HCT116 (cell line): ENCODE results near the gene UPK1B. TPM values are rescaled to one million over a fixed set of nuclear protein-coding genes. Genes with fewer than 3 reads are reported as not detected.

Source experiments
- ATAC-seq: fragments of 200-7000 bp; cut with Tn5 transposase; 2 replicates; pipeline ENCODE4 v1.9.1; 2020; ENCODE audit warnings: mild to moderate bottlenecking, moderate library complexity
- BruUV-seq: library from RNA; stranded (reverse); fragments of 400-500 nt; replicated peaks from 2 replicates; lab custom pipeline; 2021; lab: Mats Ljungman, UMichigan
- CTCF ChIA-PET: fragments of 300-600 bp; sonication (Branson Sonifier 250); formaldehyde crosslinking; loops from one replicate; lab custom pipeline; 2021; ENCODE audit warnings: antibody characterized with exemption; lab: Charles Lee
- POLR2A ChIA-PET: fragments of 300-600, 350-600 bp; sonication (Branson Sonifier 250); formaldehyde crosslinking; loops from one replicate; lab custom pipeline; 2021; ENCODE audit warnings: antibody characterized with exemption; lab: Charles Lee
- RAD21 ChIA-PET, 2 experiments: fragments of 300-600 bp; sonication (Branson Sonifier 250); formaldehyde crosslinking; loops; one replicate each; lab custom pipeline; 2023; ENCODE audit warnings: low total read pairs in 2 of 2; ENCODE audit not compliant: uncharacterized antibody in 2 of 2, unreplicated experiment in 2 of 2, low non-redundant PET in 1 of 2; lab: Charles Lee
- DNase-seq: peaks from one replicate; pipeline ENCODE4 v3.0.0-alpha.2; 2010; ENCODE audit warnings: low read depth, low spot score
- H2AFZ ChIP-seq: fragments of 200-600 bp; shearing (Covaris generic), sonication (generic); 2 replicates; pipeline ENCODE4 v1.6.1; 2017; ENCODE audit warnings: low read depth, mixed run types, mixed read lengths, antibody characterized with exemption, low read length; ENCODE audit not compliant: poor library complexity, severe bottlenecking
- H3K27ac ChIP-seq: 2 replicates; pipeline ENCODE4 v1.5.1; 2012; ENCODE audit warnings: low read depth, low read length
- H3K27me3 ChIP-seq: fragments of 200-600 bp; sonication (generic); 2 replicates; pipeline ENCODE4 v1.6.1; 2016; ENCODE audit warnings: mixed run types, low read length, mixed read lengths; ENCODE audit not compliant: insufficient read depth
- H3K36me3 ChIP-seq, 2 experiments: fragments of 200-500 bp in 1 of 2; fragments of 200-600 bp in 1 of 2; sonication (Bioruptor generic) in 1 of 2; sonication (generic) in 1 of 2; 2 replicates each; pipeline versions ENCODE4 v1.5.1 to v1.6.1; 2014 to 2016; ENCODE audit warnings: low read length in 2 of 2, inconsistent platforms in 1 of 2, mixed read lengths in 1 of 2, mixed run types in 1 of 2; ENCODE audit not compliant: insufficient read depth in 2 of 2, control insufficient read depth in 1 of 2
- H3K4me1 ChIP-seq, 2 experiments: fragments of 200-600 bp in 1 of 2; sonication (generic) in 1 of 2; 2 replicates each; pipeline versions ENCODE4 v1.5.1 to v1.6.1; 2012 to 2017; ENCODE audit warnings: low read length in 2 of 2, inconsistent platforms in 1 of 2, mild to moderate bottlenecking in 1 of 2, mixed read lengths in 1 of 2, mixed run types in 1 of 2, moderate library complexity in 1 of 2; ENCODE audit not compliant: insufficient read depth in 2 of 2, control insufficient read depth in 1 of 2
- H3K4me2 ChIP-seq: fragments of 200-600 bp; sonication (generic); 2 replicates; pipeline ENCODE4 v1.6.1; 2017; ENCODE audit warnings: mixed run types, low read length, mixed read lengths
- H3K4me3 ChIP-seq, 2 experiments: fragments of 200-600 bp in 1 of 2; sonication (generic) in 1 of 2; replicated peaks in 1 of 2; 2 replicates each; pipeline ENCODE4 v1.5.1; 2011 to 2016; ENCODE audit warnings: low read length in 2 of 2, control low read depth in 1 of 2, low read depth in 1 of 2, mild to moderate bottlenecking in 1 of 2, mixed read lengths in 1 of 2, mixed run types in 1 of 2
- H3K79me2 ChIP-seq: fragments of 200-600 bp; sonication (generic); 2 replicates; pipeline ENCODE4 v1.6.1; 2017; ENCODE audit warnings: mild to moderate bottlenecking, mixed run types, low read length, moderate library complexity, mixed read lengths; ENCODE audit not compliant: insufficient read depth
- H3K9ac ChIP-seq: fragments of 200-600 bp; sonication (generic); 2 replicates; pipeline ENCODE4 v1.6.1; 2016; ENCODE audit warnings: low read length, mixed read lengths
- H3K9me2 ChIP-seq: fragments of 200-600 bp; sonication (generic), shearing (Covaris generic); 2 replicates; pipeline ENCODE4 v1.6.1; 2017; ENCODE audit warnings: mixed run types, mild to moderate bottlenecking, moderate library complexity; ENCODE audit not compliant: insufficient read depth
- H3K9me3 ChIP-seq, 2 experiments: fragments of 200-500 bp in 1 of 2; fragments of 200-600 bp in 1 of 2; sonication (Bioruptor generic) in 1 of 2; sonication (generic) in 1 of 2; 2 replicates each; pipeline ENCODE4 v1.6.1; 2014 to 2017; ENCODE audit warnings: low read length in 2 of 2, mixed read lengths in 2 of 2, inconsistent platforms in 1 of 2, low read depth in 1 of 2, mild to moderate bottlenecking in 1 of 2, mixed run types in 1 of 2, moderate library complexity in 1 of 2; ENCODE audit not compliant: control insufficient read depth in 1 of 2, insufficient read depth in 1 of 2
- H4K20me1 ChIP-seq: fragments of 200-600 bp; sonication (generic), shearing (Covaris generic); 2 replicates; pipeline ENCODE4 v1.6.1; 2017; ENCODE audit warnings: mixed run types, mild to moderate bottlenecking, moderate library complexity; ENCODE audit not compliant: insufficient read depth
- ATF3 ChIP-seq: IDR thresholded peaks from 2 replicates; pipeline ENCODE4 v1.6.1; 2012
- CBX3 ChIP-seq: IDR thresholded peaks from 2 replicates; pipeline ENCODE4 v1.6.1; 2012; ENCODE audit warnings: low read depth
- CTCF ChIP-seq, 3 experiments: fragments of 200-600 bp in 1 of 3; sonication (generic) in 1 of 3; IDR thresholded peaks in 2 of 3; conservative IDR thresholded peaks in 1 of 3; 2 replicates each; pipeline ENCODE4 v1.5.1; 2012 to 2017; ENCODE audit warnings: low read depth in 2 of 3, low read length in 2 of 3, antibody characterized with exemption in 1 of 3, borderline replicate concordance in 1 of 3, control low read depth in 1 of 3, mild to moderate bottlenecking in 1 of 3, mixed read lengths in 1 of 3, mixed run types in 1 of 3, moderate library complexity in 1 of 3; ENCODE audit not compliant: insufficient read depth in 1 of 3
- ELF1 ChIP-seq: IDR thresholded peaks from 2 replicates; pipeline ENCODE4 v1.6.1; 2012; ENCODE audit warnings: low read depth, borderline replicate concordance
- EZH2 ChIP-seq: fragments of 200-600 bp; sonication (generic); IDR thresholded peaks from 2 replicates; pipeline ENCODE4 v1.6.1; 2017; ENCODE audit warnings: antibody characterized with exemption, mixed run types
- JUND ChIP-seq: IDR thresholded peaks from 2 replicates; pipeline ENCODE4 v1.6.1; 2012
- POLR2A ChIP-seq: IDR thresholded peaks from 2 replicates; pipeline ENCODE4 v1.7.0; 2011; ENCODE audit warnings: borderline replicate concordance; ENCODE audit not compliant: insufficient read depth, insufficient read length; ENCODE audit errors: extremely low read depth
- POLR2AphosphoS5 ChIP-seq: IDR thresholded peaks from 2 replicates; pipeline ENCODE4 v1.6.1; 2011; ENCODE audit warnings: mild to moderate bottlenecking, low read depth, low read length, moderate library complexity
- REST ChIP-seq: IDR thresholded peaks from 2 replicates; pipeline ENCODE4 v1.6.1; 2012; ENCODE audit warnings: low read depth
- SP1 ChIP-seq: IDR thresholded peaks from 2 replicates; pipeline ENCODE4 v1.6.1; 2012; ENCODE audit warnings: low read depth
- SRF ChIP-seq: IDR thresholded peaks from 2 replicates; pipeline ENCODE4 v1.6.1; 2012; ENCODE audit warnings: low read depth
- YY1 ChIP-seq: IDR thresholded peaks from 2 replicates; pipeline ENCODE4 v1.6.1; 2011; ENCODE audit warnings: low read length, low read depth, moderate library complexity, mild to moderate bottlenecking; ENCODE audit not compliant: insufficient replicate concordance; ENCODE audit errors: extremely low read depth
- ZBTB33 ChIP-seq: IDR thresholded peaks from 2 replicates; pipeline ENCODE4 v1.6.1; 2011; ENCODE audit warnings: mild to moderate bottlenecking, low read length, moderate library complexity; ENCODE audit not compliant: insufficient replicate concordance; ENCODE audit errors: extremely low read depth
- ZFX ChIP-seq: fragments of 450-650 bp; IDR thresholded peaks from 2 replicates; pipeline ENCODE4 v1.6.1; 2017
- ZNF274 ChIP-seq: fragments of 200-500 bp; sonication (Bioruptor generic); IDR thresholded peaks from 2 replicates; pipeline ENCODE4 v1.6.1; 2014; ENCODE audit warnings: mild to moderate bottlenecking, low read depth, low read length, inconsistent platforms
- intact Hi-C: fragments of 100-400 bp; cut with micrococcal nuclease; formaldehyde crosslinking; loops from 2 replicates; pipeline ENCODE4 v1.10.0; 2022
- total RNA-seq: library from RNA; stranded (reverse); gene quantifications from one replicate; pipeline ENCODE4 v1.2.1, GENCODE V29; 2021; ENCODE audit not compliant: unreplicated experiment

The UPK1B gene
- total RNA-seq, 1 experiment from 2014 or later, result not detected

GRCh38 chr3:119220198-119220597, 46.8 kb downstream of the UPK1B start:
- Histone ChIP-seq H4K20me1 (no peaks in the 10 kb centered on the region), H3K9me2 (no peaks in the 10 kb centered on the region), H2AFZ (no peak overlapping the region), H3K4me2 (no peak overlapping the region), H3K79me2 (no peaks in the 10 kb centered on the region), H3K9me3 (no peaks in the 10 kb centered on the region), H3K4me3 (no peak overlapping the region), H3K9ac (no peak overlapping the region), H3K36me3 (peaks cover 0 to 20% of the 10 kb centered on the region in 2 experiments; a peak in 2 of 4 replicates), H3K27me3 (no peaks in the 10 kb centered on the region), H3K27ac (no peak overlapping the region), H3K4me1 (no peaks in the 10 kb centered on the region)
- RAD21 ChIA-PET, result no interaction called here
- no peak for TF ChIP-seq ZBTB33
- no peak for TF ChIP-seq ATF3
- TF ChIP-seq ZFX, result no peak
- TF ChIP-seq REST, result no peak
- no peak for TF ChIP-seq JUND
- no peak for TF ChIP-seq SRF
- no peak for TF ChIP-seq CTCF (IDR thresholded peaks at IDR 0.05 in 2 of 3, conservative IDR thresholded peaks at IDR 0.05 in 1 of 3; ENCODE audit: borderline replicate concordance in 1 of 3, insufficient read depth in 1 of 3, low read depth in 2 of 3, low read length in 2 of 3)
- TF ChIP-seq ELF1, result no peak
- no peak for TF ChIP-seq POLR2AphosphoS5
- TF ChIP-seq SP1, result no peak
- no peak for TF ChIP-seq YY1
- no peak for TF ChIP-seq ZNF274
- no peak for TF ChIP-seq EZH2
- no peak for TF ChIP-seq CBX3
- TF ChIP-seq POLR2A, result no peak
- intact Hi-C loops, result no loop called here
- CTCF ChIA-PET, result no interaction called here
- POLR2A ChIA-PET, result no interaction called here
- ATAC-seq (no peak), DNase-seq (no peak)
- BruUV-seq, result no TSS peak
